HG03135 (cell line): ENCODE results near the gene KHDC4.

Experiments
- ATAC-seq: cut with Tn5 transposase; IDR thresholded peaks from one replicate; pipeline ENCODE4 v1.9.1; 2021; ENCODE audit warnings: mild to moderate bottlenecking, moderate library complexity; ENCODE audit not compliant: unreplicated experiment

KHDC4 gene

DNA sequence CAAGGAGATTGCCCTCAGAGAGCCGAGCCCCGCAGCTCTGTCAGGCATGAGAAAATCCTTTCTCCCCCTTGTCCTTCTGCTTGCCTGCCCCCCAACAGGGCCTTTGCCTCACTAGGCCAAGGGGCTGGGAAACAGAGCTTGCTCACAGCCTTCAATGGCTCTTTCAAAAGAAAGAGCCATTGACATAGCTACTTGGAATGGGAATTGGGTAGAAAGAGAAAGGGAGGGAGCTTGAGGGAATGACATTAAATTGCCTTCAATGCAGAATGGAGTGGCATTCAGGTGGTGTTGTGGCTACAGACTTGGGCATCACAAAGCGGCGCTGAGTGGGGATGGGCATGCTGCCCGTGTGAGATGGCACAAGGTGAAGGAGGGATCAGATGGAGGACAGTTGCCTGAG lies 61.7 kb downstream of the KHDC4 start:
- no peak for ATAC-seq

DNA sequence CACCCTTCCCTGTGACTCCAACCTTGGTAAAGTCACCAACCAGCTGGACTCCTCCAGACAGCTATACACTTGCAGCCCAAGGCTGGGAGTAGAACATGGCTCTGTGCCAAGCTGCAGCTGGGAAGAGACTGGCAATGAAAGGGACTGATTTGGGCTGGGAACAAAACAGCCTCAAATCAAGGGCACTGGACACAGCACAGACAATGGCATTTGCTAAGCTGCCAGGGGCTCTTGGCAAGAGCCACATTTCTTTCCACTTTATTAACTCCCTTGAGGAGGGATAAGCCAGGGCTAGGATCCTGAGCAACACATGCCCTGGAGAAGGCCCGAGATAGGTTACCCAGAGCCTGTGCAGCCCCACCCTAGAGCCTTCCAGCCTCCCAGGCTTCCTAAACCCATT lies 62.8 kb downstream of the KHDC4 start:
- no peak for ATAC-seq

DNA sequence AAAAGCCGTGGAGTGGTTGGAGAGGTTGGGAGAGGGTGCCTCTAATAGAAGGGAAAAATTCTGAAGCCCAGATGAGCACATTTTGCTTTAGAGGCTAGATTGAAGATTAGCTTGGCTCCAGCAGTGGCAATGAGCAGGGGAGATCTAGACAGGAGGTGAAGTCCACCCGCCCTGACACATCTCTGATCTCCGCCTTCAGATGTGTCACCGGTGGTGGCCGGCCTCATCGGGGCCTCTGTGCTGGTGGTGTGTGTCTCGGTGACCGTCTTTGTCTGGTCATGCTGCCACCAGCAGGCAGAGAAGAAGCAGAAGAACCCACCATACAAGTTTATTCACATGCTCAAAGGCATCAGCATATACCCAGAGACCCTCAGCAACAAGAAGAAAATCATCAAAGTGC lies 66.4 kb downstream of the KHDC4 start:
- ATAC-seq = no peak

DNA sequence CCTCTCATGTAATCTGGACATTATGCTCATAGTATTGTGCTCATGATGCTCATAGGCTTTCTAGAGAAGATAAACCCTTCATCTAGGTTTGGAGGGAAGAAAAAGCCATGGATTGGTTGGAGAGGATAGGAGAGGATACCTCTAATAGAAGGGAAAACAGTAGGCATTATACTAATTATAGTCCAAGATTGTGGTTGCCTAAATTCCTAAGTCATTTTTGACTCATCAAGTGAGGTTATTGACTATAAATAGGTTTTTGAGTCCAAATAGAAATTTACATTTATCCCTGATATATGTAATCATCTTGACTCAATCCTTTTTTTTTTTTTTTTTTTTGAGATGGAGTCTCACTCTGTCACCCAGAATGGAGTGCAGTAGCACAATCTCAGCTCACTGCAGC lies 69.8 kb downstream of the KHDC4 start:
- ATAC-seq = no peak
